ENCODE measurements around the gene DEPP1. TPM values are rescaled to one million over a fixed set of nuclear protein-coding genes. Genes with fewer than 3 reads are reported as not detected.
A peak's percentile ranks its signal among the peaks of the same experiment; 100 is the strongest.

Gene DEPP1
- total and polyA plus RNA-seq, 7 experiments from 2014 or later: 0.24 to 4.0 (median 0.54) TPM; not detected in 1

DNA sequence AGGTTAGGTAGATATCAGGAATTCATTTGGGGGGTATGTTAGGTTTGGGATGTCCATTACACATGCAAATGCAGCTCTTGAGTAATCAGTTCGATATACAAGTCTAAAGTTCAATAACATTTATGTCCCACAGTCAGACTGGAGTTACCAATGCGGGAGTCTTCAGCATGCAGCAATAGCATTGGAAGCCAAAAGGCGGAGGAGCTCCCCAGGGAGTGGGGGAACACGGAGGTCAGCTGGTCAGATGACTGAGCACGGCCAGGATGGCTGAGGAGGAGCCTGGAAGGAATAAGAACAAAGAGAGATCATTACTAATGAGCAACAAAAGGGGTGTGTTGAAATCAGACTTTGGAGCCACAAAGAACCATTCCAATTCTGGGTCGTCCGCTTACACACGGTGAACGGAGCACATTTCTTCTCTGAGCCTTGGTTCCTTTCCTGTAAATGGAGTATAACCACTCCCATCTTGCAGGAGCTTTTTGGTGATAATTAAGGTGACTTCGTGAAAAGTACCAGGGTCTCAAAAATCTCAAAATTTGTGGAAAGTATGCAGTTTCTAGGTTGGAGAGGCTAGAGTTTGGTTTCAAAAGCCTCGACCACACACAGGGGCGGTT lies 21.6 kb upstream of the DEPP1 start:
- intact Hi-C loops (cut with micrococcal nuclease): loop anchor here (1.0 to 10.0 kb wide), 6 partner anchors 25 to 675 kb away; partner anchors contain the start of genes RASSF4 (in 2 of the 2) and ZFAND4 (in 1 of the 2)

DNA sequence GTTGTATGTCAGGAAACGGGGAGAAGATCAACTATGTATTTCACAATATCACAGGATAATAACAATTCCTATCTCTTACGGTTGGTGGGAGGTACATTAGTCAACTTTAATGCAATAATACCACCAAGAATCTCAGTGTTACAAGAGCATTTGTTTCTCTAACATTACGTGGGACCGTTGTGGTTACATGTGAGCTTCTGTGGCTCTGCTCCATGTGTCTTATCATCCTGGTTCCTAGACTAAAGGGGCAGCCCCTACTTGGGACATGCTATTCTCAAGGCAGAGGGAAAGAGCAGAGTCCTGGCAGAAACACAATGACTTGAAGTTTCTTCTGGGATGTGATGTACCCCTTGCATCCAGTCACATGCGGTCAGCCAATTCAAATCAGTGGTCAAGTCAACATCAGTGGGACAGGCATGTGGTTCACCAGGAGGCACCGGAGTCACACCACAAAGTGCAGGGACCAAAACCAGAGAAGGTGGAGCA lies 19.6 kb upstream of the DEPP1 start:
- H3K36me3 Mint-ChIP-seq: peaks cover 5 to 14% (median 10%) of the 10 kb centered on the region in 5 donors
- H3K4me3 Mint-ChIP-seq: no peak overlapping the region
- H3K4me1 Mint-ChIP-seq: peaks cover 21 to 59% (median 53%) of the 10 kb centered on the region in 7 donors
- no peak overlapping the region for H3K27ac Mint-ChIP-seq
- intact Hi-C loops (cut with micrococcal nuclease): no loop called here
- no peak for DNase-seq
- Histone ChIP-seq H3K4me3 (ENCODE audit: low read length) (no peak overlapping the region), H3K36me3 (ENCODE audit: control insufficient read depth in 2 of 3, insufficient read depth in 3 of 3, low read length in 3 of 3) (peaks cover 0 to 2% (median 0%) of the 10 kb centered on the region in 3 experiments), H3K9me3 (ENCODE audit: control insufficient read depth in 2 of 3, low read length in 3 of 3) (peaks cover 0 to 2% (median 1%) of the 10 kb centered on the region in 3 experiments), H3K27me3 (ENCODE audit: control insufficient read depth in 2 of 2, insufficient read depth in 2 of 2, low read length in 2 of 2) (no peaks in the 10 kb centered on the region), H3K4me1 (ENCODE audit: control insufficient read depth in 2 of 2, insufficient read depth in 2 of 2, low read length in 2 of 2) (peaks cover 17 to 27% of the 10 kb centered on the region in 2 donors), H3K27ac (ENCODE audit: low read depth, low read length) (no peak overlapping the region)
- POLR2A ChIA-PET: no interaction called here
- H3K9me3 Mint-ChIP-seq: peaks cover 0 to 18% (median 7%) of the 10 kb centered on the region in 11 donors
- ATAC-seq: no peak
- CTCF ChIA-PET: no interaction called here
- H3K27me3 Mint-ChIP-seq: peaks cover 0 to 8% (median 0%) of the 10 kb centered on the region in 5 donors

More for the DNA sequence above, 21.6 kb upstream of the DEPP1 start:
- POLR2A ChIA-PET: interaction anchor here (0.9 to 1.9 kb wide), 4 partner anchors 38 to 87 kb away, joined by 3 to 5 read pairs (median 4); partner anchors contain the start of gene RASSF4
- Histone ChIP-seq H3K4me3 (ENCODE audit: low read length) (peak overlapping the region; percentile 81), H3K27me3 (ENCODE audit: control insufficient read depth in 2 of 2, insufficient read depth in 2 of 2, low read length in 2 of 2) (no peaks in the 10 kb centered on the region), H3K4me1 (ENCODE audit: control insufficient read depth in 2 of 2, insufficient read depth in 2 of 2, low read length in 2 of 2) (peaks cover 17 to 20% of the 10 kb centered on the region in 2 donors), H3K36me3 (ENCODE audit: control insufficient read depth in 2 of 3, insufficient read depth in 3 of 3, low read length in 3 of 3) (peaks cover 0 to 18% (median 4%) of the 10 kb centered on the region in 3 experiments), H3K27ac (ENCODE audit: low read depth, low read length) (peak overlapping the region; percentile 68), H3K9me3 (ENCODE audit: control insufficient read depth in 2 of 3, low read length in 3 of 3) (peaks cover 0 to 17% (median 8%) of the 10 kb centered on the region in 3 experiments)
- Mint-ChIP-seq H3K4me3 (peak overlapping the region; percentile 77 to 94 (median 90)), H3K27ac (peak overlapping the region; percentile 72 to 94 (median 90)), H3K36me3 (peaks cover 11 to 35% (median 31%) of the 10 kb centered on the region in 5 donors), H3K27me3 (peaks cover 0 to 8% (median 0%) of the 10 kb centered on the region in 5 donors), H3K4me1 (peaks cover 22 to 56% (median 45%) of the 10 kb centered on the region in 7 donors), H3K9me3 (peaks cover 0 to 38% (median 21%) of the 10 kb centered on the region in 11 donors)
- ATAC-seq: no peak
- no peak for DNase-seq
- CTCF ChIA-PET: interaction anchor here (0.7 to 0.9 kb wide), 2 partner anchors 12 to 68 kb away, joined by 3 read pairs; no protein-coding TSS in a partner anchor

DNA sequence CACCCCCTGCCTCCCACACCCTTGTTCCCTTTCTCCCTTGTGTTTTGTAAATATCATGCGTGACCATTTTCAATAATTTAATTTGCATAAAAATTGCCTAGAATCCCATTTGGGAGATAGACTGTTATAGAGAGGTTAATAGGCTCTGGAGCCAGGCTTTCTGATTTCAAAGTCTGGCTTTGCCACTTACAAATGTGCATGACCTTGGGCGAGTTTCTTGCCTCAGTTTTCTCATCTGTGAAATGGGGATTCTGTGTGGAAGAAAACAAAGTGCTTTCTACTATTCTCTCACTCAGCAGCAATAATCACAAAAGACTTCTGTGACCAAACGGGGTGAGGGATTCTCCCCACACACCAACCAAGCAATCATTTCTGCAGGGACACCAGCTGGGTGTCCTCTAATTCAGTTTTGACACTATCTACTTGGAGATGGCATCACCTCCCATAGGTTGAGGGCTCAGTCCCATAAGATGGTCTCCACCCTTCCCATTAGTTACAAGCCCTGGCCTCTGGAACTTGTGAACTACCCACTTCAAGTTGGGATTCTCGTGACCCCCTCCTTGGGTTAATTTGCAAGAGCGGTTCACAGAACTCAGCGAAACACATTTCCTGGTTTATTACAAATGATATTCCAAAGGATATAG lies 18.6 kb upstream of the DEPP1 start:
- DNase-seq (no peak), ATAC-seq (no peak)
- ChIA-PET CTCF (no interaction called here), POLR2A (no interaction called here)
- no peaks in the 10 kb centered on the region for H3K36me3 ChIP-seq (ENCODE audit: control insufficient read depth in 2 of 3, insufficient read depth in 3 of 3, low read length in 3 of 3)
- no peak overlapping the region for H3K4me3 ChIP-seq (ENCODE audit: low read length)
- H3K9me3 ChIP-seq (ENCODE audit: control insufficient read depth in 2 of 3, low read length in 3 of 3): no peaks in the 10 kb centered on the region
- H3K27me3 ChIP-seq (ENCODE audit: control insufficient read depth in 2 of 2, insufficient read depth in 2 of 2, low read length in 2 of 2): no peaks in the 10 kb centered on the region
- no peak overlapping the region for H3K27ac ChIP-seq (ENCODE audit: low read depth, low read length)
- Mint-ChIP-seq H3K36me3 (peaks cover under 1 to 6% (median under 1%) of the 10 kb centered on the region in 5 donors), H3K27ac (no peak overlapping the region), H3K4me3 (no peak overlapping the region), H3K4me1 (peaks cover 19 to 52% (median 43%) of the 10 kb centered on the region in 7 donors), H3K27me3 (peaks cover 0 to 8% (median 0%) of the 10 kb centered on the region in 5 donors), H3K9me3 (peaks cover 0 to 9% (median 3%) of the 10 kb centered on the region in 11 donors)
- H3K4me1 ChIP-seq (ENCODE audit: control insufficient read depth in 2 of 2, insufficient read depth in 2 of 2, low read length in 2 of 2): peaks cover 16 to 27% of the 10 kb centered on the region in 2 donors
- intact Hi-C loops (cut with micrococcal nuclease): no loop called here

DNA sequence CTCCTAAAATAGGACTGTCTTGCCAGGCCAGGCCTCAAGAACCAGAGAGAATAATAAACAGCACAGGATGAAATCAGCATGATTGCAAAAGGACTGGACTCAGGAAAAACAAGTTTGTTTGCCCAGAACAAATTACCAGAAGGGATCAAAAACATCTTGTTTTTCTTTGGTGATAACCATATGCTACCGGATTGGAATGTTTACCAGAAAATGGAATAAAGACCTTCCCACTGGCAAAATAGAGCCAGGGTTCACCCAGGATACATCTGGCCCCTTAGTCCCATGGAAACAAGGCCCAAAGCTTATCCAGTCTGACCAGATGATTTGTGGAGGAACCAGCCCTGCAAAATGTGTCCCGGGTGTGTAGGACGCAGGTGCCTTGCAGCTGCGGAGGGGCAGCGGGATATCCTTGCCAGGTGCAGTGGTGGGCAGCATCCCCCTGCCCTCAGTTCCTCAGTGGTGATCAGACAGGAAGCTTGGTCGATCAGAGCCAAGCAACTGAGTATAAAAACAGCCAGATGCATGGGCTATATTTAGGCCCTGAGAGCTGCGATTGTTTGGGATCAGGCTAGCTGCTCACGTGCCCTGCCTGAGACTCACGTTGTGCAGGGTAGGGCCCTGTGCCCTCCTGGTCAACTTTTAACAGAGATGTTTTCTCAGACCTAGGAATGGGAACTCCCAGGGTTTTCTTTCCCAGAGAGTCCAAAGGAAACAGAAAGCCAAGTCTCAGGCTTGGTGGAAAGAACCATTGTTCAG lies 17.5 kb upstream of the DEPP1 start:
- Mint-ChIP-seq H3K4me3 (peak overlapping the region in 6 of 10 donors; percentile 6 to 49 (median 36)), H3K27me3 (peaks cover 0 to 8% (median 0%) of the 10 kb centered on the region in 5 donors), H3K9me3 (peaks cover 0 to 8% (median 0%) of the 10 kb centered on the region in 11 donors), H3K36me3 (peaks cover 0 to 3% (median 0%) of the 10 kb centered on the region in 5 donors), H3K27ac (peak overlapping the region in 6 of 9 donors; percentile 27 to 79 (median 52)), H3K4me1 (peaks cover 16 to 45% (median 34%) of the 10 kb centered on the region in 7 donors)
- DNase-seq (no peak), ATAC-seq (no peak)
- Histone ChIP-seq H3K4me3 (ENCODE audit: low read length) (no peak overlapping the region), H3K36me3 (ENCODE audit: control insufficient read depth in 2 of 3, insufficient read depth in 3 of 3, low read length in 3 of 3) (no peaks in the 10 kb centered on the region), H3K27ac (ENCODE audit: low read depth, low read length) (no peak overlapping the region), H3K27me3 (ENCODE audit: control insufficient read depth in 2 of 2, insufficient read depth in 2 of 2, low read length in 2 of 2) (no peaks in the 10 kb centered on the region), H3K9me3 (ENCODE audit: control insufficient read depth in 2 of 3, low read length in 3 of 3) (no peaks in the 10 kb centered on the region), H3K4me1 (ENCODE audit: control insufficient read depth in 2 of 2, insufficient read depth in 2 of 2, low read length in 2 of 2) (peaks cover 9 to 21% of the 10 kb centered on the region in 2 donors)
- ChIA-PET POLR2A (interaction anchor here (0.7 kb wide), 1 partner anchor 12 kb away, joined by 4 read pairs; no protein-coding TSS in a partner anchor), CTCF (interaction anchor here (1.0 kb wide), 1 partner anchor 12 kb away, joined by 5 read pairs; no protein-coding TSS in a partner anchor)
- intact Hi-C loops (cut with micrococcal nuclease): no loop called here

DNA sequence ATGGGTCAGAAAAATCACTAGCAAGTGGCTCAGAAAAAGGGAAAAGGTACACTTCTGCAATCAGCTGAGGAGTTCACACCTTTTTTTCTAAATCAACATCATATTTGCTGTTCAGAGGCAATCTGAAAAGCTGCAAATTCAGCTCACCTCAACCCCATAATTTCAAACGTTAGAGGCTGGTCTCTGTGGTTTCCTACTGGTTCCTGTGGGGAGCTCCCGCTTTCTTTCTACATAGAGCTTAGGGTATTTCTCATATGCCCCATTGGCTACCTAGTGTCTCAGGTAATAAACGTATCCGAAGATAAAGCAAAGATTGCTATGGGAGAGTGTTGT lies 16.9 kb upstream of the DEPP1 start:
- ChIA-PET POLR2A (interaction anchor here (0.7 kb wide), 1 partner anchor 12 kb away, joined by 4 read pairs; no protein-coding TSS in a partner anchor), CTCF (interaction anchor here (0.8 to 1.0 kb wide), 2 partner anchors 12 to 63 kb away, joined by 3 to 5 read pairs; no protein-coding TSS in a partner anchor)
- Mint-ChIP-seq H3K36me3 (peaks cover 0 to 3% (median 0%) of the 10 kb centered on the region in 5 donors), H3K9me3 (peaks cover 0 to 8% (median 0%) of the 10 kb centered on the region in 11 donors), H3K27me3 (peaks cover 0 to 8% (median 5%) of the 10 kb centered on the region in 5 donors), H3K4me1 (peaks cover 15 to 43% (median 32%) of the 10 kb centered on the region in 7 donors), H3K27ac (peak overlapping the region in 7 of 9 donors; percentile 27 to 79 (median 56)), H3K4me3 (peak overlapping the region in 6 of 10 donors; percentile 6 to 49 (median 36))
- intact Hi-C loops (cut with micrococcal nuclease): no loop called here
- H3K9me3 ChIP-seq (ENCODE audit: control insufficient read depth in 2 of 3, low read length in 3 of 3): no peaks in the 10 kb centered on the region
- no peak overlapping the region for H3K27ac ChIP-seq (ENCODE audit: low read depth, low read length)
- DNase-seq (peak in 1 of 9 donors; percentile 24), ATAC-seq (peak; percentile 49)
- no peaks in the 10 kb centered on the region for H3K36me3 ChIP-seq (ENCODE audit: control insufficient read depth in 2 of 3, insufficient read depth in 3 of 3, low read length in 3 of 3)
- no peak overlapping the region for H3K4me3 ChIP-seq (ENCODE audit: low read length)
- peaks cover 9 to 21% of the 10 kb centered on the region in 2 donors for H3K4me1 ChIP-seq (ENCODE audit: control insufficient read depth in 2 of 2, insufficient read depth in 2 of 2, low read length in 2 of 2)
- no peaks in the 10 kb centered on the region for H3K27me3 ChIP-seq (ENCODE audit: control insufficient read depth in 2 of 2, insufficient read depth in 2 of 2, low read length in 2 of 2)
